ENCODE results near the gene AGMAT.

Gene AGMAT, protein sequence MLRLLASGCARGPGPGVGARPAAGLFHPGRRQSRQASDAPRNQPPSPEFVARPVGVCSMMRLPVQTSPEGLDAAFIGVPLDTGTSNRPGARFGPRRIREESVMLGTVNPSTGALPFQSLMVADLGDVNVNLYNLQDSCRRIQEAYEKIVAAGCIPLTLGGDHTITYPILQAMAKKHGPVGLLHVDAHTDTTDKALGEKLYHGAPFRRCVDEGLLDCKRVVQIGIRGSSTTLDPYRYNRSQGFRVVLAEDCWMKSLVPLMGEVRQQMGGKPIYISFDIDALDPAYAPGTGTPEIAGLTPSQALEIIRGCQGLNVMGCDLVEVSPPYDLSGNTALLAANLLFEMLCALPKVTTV

DNA sequence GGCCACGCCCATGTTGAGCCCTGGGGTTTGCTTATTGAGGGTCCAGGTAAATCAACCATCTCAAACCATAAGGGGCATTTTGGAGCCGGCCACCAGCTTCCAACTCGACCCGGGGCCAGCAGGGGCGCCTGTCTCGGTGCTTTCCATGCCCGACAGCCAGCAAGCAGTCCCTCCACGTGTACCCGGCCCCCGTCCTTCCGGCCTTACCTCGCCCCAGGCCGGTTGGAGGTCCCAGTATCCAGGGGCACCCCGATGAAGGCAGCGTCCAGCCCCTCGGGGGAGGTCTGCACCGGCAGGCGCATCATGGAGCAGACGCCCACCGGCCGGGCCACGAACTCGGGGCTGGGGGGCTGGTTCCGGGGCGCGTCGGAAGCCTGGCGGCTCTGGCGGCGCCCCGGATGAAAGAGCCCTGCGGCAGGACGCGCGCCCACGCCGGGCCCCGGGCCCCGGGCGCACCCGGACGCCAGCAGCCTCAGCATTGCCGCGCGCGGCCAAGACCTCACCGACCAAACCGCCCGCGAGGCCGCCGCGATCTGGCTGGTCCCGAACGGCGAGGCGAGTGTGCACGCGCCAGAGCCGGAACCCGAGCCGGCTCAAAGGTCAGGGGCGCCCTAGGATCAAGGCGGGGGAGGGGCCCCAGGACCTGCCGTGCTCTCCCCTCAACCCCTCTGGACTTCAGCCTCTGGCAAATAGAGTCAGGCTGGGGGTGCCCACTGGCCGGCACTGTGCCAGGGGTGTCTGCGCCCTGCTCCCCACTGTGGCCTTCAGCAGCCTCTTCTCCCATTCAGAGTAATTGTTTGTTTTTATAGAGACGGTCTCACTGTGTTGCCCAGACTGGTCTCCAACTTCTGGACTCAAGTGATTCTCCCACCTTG is at the start of gene AGMAT:
Gene AGMAT, minus strand, starts transcription at position 563 of the 875 bp plus-strand sequence. Its CDS starts 84 bp downstream, at position 479.
- peak; percentile 53 for DNase-seq (ENCODE audit: low spot score)

DNA sequence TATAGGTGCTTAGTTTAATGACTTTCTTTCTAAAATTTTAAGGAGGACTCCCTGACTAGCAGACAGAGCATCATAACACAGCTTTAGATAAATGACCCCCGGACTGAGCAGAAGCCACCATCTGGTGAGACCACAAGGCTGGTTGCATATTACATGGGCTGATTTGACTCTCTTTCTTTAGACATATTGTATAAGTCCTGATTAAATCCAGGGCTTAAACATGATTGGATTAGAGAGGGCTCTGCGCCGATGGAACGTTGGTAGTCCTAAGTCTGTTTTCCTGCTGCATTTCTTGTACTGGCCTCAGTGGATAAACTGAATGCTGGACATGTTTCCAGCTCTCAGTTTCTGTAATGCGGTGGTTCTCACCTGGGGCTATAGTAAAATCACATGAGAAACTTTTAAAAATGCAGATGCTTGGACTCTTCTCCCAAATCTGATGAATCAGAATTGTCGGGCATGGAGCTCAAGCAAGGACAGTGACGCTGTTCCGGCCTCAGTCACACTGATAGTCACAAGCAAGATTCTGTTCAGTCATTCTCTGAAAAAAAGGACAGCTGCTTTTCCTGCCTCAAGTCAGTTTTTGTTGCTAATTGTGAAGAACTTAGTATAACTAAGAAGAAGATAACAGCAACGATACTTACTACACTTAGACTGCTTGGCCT is 49.0 kb upstream of the AGMAT start:
- DNase-seq (ENCODE audit: low spot score), result no peak

DNA sequence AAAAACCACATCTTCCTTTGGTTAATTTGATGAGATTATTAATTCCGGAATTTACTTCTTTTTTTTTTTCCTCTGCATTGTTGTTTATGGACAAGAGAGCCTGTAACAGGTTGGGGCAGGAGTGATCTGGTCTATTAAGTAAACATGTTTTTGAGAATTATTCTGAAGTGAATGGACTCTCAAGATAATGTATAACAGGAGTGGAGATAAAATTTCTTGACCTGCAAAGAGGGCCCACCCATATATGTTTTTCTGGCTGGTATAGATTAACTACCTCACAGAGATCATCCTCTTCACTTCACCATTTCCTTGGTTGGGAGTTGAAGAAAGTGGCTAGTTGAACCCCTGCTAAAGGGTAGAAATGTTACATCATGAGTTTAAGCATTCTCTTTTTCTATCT is 43.2 kb upstream of the AGMAT start:
- no peak for DNase-seq (ENCODE audit: low spot score)

DNA sequence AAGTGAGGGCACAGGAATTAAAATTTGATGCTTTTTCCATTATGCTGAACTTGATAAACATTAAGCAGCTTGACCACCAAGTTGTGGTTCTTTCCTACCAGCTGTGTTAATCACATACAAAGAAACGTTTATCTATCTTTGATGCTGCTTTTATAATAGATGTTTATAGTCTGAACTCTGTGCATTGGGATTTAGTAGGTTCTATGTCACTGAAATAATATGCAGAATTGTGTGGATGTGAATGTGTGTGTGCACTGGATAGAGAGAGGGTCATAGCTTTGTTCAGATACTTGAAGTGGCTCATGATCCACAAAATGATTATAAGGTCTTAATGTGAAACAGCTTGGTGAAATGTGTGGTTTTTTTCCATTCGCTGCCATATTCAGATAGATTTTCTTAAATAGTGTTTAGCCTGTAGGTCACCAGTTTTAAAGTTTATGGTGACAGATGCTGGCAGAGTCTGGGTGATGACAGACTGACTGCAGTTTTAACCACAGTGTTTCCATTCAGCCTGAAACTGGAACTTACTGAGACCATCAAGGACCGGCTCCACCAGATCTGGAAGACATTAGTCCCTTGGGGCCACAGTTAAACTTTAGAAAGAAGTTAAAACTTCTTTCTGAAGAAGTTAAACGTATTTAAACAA is 42.6 kb upstream of the AGMAT start:
- peak; percentile 35 for DNase-seq (ENCODE audit: low spot score)

DNA sequence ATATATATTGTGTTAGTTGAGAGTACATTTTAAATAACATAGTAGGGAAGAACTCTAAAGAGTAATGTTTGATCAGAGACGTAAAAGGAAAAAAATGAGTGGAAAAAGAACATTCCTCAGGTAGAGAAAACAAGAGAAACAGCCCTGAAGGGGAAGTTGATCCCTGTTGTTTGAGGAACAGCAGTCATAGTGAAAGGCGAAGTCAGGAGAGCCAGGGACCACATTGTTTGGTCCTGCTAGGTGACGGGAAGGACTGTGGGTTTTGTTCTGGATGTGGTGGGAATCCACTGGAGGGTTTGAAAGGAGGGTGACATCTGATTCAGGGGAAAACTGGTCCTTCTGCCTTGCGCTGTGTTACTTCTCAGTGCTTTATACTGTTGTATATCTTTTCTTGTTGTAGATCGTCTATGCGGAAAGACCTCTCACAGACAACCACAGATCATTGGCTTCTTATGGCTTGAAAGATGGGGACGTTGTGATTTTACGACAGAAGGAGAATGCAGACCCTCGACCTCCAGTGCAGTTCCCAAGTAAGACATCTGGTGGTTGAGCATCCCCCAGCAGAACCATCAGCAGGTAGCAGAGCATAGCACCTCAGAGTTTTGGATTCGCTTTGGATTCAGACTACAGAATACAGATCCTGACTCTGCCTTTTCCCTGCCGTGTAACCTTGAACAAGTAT is 41.6 kb upstream of the AGMAT start:
- DNase-seq (ENCODE audit: low spot score), result no peak

GRCh38 chr1:15625056-15625917 is 40.4 kb upstream of the AGMAT start:
- no peak for DNase-seq (ENCODE audit: low spot score)

DNA sequence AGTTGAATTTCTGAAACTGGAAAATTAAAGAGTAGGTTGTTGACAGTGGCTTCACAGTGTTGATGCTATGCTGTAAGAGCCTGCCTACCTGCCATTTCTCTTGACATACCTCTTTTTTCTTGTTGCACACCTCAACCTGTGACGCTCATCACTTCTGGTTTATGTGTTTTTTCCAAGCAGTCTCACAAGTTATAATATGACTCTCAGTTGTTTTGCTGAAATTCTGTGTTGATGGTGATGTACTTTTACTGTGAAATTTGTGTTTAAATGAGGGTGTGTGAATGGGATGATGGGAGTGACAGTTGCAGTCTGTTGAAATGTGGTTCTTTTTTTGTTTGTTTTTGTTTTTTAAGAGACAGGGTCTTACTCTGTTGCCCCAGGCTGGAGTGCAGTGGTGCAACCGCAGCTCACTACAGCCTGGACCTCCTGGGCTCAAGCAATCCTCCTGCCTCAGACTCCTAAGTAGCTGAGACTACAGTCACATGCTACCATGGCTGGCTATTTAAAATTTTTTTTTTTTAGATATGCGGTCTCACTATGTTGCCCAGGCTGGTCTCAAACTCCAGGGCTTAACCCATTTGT is 39.4 kb upstream of the AGMAT start:
- no peak for DNase-seq (ENCODE audit: low spot score)

GRCh38 chr1:15623435-15623834 is 38.6 kb upstream of the AGMAT start:
- no peak for DNase-seq (ENCODE audit: low spot score)

DNA sequence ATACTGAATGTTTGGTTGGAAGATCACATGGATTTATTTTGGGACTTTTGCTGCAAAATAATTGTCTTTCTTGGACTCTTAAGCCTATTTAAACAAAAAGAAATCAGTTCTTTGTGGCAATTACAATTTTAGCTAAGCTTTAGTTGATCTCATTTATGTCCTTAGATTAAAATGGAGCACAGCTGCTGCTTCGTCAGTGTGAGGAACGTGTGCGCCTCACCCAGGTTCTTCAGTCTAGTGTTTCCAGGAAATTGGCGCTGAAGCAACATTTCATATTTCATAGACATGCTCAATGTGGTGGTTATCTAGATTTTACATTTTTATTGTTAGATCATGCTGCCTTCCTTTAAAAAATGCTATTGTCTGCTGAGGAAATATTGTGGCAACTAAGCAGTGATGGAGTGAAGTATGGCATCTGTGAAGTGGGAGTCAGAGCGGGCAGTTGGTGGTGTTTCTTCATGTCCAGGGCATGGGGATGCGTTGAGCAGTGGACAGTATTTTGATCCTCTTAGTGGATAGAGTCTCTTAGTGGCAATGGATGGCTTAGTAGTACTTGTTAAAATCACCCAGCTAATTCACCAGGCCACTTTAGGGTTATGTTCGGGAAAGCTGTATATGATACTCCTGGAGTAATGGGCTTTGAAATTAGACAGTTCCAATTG is 38.0 kb upstream of the AGMAT start:
- DNase-seq (ENCODE audit: low spot score), result no peak

DNA sequence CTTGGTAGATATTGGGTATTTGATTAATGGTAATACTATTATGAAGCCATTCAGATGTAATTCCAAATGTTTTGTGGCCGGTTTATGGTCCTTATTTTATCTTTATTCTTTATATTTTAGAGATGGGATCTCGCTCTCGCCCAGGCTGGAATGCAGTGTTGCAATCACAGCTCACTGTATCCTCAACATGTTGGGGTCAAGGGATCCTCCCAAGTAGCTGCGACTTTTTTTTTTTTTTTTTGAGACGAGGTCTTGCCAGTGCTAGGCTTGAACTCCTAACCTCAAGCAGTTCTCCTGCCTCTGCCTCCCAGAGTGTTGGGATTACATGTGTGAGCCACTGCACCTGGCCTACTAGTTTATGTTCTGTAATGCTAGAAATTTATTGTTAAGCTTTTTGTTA is 37.1 kb upstream of the AGMAT start:
- DNase-seq (ENCODE audit: low spot score), result no peak

DNA sequence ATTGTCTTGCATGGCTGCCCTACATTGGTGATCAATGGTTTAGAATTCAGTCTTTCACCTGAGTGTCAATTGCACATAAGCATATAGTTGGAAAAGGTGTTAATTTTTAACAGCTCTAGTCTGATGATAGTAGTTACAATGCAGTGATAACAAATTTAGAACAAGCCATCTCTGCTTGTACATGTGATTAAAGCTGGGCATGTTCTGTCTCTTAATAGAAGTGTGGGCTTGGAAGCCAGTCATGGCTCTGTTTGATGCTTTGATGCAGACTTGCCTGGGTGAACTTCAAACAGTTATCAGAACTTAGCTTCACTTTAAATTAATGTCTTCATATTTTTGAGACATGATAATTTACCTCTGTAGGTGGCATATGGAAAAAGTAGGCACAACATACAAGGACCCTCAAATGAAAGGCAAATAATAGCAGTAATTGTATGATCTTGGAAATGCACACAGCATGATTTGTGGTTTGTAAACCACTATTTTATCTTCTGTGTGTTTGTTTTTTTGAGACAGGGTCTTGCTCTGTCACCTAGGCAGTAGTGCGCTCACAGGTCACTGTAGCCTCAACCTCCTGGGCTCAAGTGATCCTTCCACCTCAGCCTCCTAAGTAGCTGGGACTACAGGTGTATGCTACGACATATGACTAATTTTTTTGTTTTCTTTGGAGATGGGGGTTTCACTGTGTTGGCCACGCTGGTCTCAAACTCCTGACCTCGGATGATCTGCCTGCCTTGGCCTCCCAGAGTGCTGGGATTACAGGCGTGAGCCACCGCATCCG is 36.2 kb upstream of the AGMAT start:
- DNase-seq (ENCODE audit: low spot score), result no peak

DNA sequence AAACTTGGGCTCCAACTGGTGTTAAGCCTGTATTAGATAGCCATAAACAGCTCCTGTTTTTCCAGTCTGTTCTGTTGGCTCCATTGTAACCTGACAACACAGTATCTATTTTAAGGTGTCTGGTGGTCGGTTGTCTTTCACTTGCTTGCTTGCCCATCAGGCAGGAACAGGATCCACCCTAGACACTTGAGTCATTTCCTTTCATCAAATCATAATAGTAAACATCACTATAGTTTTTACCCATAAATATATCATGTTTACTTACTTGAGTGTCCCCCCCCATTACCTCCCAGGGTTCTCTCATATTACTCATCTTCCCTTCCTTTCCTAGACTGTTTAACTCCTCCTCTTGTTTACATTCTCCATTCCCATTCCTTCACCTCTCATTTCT is 35.3 kb upstream of the AGMAT start:
- DNase-seq (ENCODE audit: low spot score), result peak; percentile 48

DNA sequence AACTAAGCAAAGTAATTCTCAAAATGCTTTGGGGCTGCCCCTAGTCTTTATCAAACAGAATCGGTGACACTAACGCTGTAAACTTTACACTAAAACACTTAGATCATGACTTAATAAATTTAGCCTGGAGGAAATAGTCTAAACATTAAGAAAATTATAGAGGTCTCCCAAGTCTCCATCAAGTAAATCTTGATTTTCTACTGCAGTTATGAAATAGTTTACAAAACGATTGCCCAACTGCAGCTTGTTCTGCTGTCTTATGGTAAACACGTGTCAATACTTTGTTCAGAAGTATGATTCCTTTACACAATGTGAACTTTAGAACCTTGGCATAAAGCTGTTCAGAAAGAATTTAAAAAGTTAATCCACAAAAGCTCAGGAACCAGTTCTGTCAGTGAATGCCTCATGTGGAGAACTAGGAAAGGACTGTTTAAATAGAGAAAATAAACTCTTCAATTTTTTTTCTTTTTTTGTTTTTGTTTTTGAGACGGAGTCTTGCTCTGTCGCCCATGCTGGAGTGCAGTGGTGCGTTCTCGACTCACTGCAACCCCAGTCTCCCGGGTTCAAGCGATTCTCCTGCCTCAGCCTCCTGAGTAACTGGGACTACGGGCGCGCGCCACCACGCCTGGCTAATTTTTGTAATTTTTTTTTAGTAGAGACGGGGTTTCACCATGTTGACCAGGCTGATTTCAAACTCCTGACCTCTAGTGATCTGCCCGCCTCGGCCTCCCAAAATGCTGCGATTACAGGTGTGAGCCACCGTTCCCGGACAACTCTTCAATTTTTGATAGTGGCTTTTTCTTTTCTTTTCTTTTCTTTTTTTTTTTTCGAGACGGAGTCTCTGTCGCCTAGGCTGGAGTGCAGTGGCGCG is 34.0 kb upstream of the AGMAT start:
- DNase-seq (ENCODE audit: low spot score), result peak; percentile 53

DNA sequence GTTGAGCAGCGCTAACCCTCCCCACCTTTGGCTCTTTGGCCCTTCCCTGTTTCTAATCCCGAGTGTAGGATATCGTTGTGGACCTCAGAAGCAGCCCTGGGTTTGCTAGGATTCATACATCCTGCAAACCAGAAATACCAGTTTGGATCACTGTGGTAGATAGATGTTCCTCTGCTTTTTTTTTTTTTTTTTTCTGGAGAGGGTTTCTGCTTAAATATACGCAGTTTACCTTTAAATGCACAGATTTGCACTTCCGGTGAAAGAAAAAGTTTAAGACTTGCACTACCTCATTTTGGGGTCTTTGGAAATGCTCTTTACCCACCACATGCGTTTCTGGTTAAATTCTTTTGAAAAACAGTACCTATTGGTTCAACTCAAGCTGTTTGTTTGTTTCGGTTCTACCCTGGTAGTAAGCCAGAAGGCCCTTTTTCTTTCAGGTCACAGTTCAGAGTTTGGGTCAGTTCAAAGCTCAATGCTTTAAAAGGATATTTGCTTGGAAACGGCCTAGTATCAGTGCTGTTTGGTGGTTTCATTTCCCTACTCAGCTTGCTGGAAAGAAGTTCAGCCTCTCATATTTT is 33.3 kb upstream of the AGMAT start:
- no peak for DNase-seq (ENCODE audit: low spot score)

- DNase-seq (ENCODE audit: low spot score), result peak; percentile 97
These were observed 32.6 kb upstream of the AGMAT start, which contains the start of gene DDI2 for GRCh38 chr1:15617173-15618076. DDI2 (plus strand) TSS chr1:15617458; CDS start chr1:15617671, 213 bp downstream.
